Loucy (cell line): ENCODE data around the gene ADIPOR2.

Source experiments
- CTCF ChIP-seq: fragments of 200-600 bp; sonication (generic); conservative IDR thresholded peaks from 2 replicates; pipeline ENCODE4 v1.5.1; 2014; ENCODE audit warnings: mild to moderate bottlenecking, antibody characterized with exemption, low read length
- EZH2phosphoT487 ChIP-seq: fragments of 200-600 bp; IDR thresholded peaks from 2 replicates; pipeline ENCODE4 v1.6.1; 2018; ENCODE audit warnings: antibody characterized with exemption, mild to moderate bottlenecking, moderate library complexity, borderline replicate concordance

- TF ChIP-seq CTCF: no peak
- no peak for TF ChIP-seq EZH2phosphoT487
Observed at GRCh38 chr12:1650260-1650977, 40.5 kb upstream of the ADIPOR2 start.
